Upper lobe of left lung (tissue), 4 donors: ENCODE results near the gene GLI1.
"Not testable (repeated sequence)": the region's sequence is repeated elsewhere in the genome, so short reads cannot be mapped to it uniquely, and the experiment has no call there.

Experiments used
- CTCF ChIP-seq, 6 experiments: fragments of 450-650 bp in 4 of 6; fragments of 200-600 bp in 2 of 6; sonication (generic) in 2 of 6; IDR thresholded peaks; one replicate each; pipeline ENCODE4 v1.5.1; 2016 to 2019; ENCODE audit warnings: antibody characterized with exemption in 6 of 6
- EP300 ChIP-seq, 4 donors: sonication (generic); formaldehyde crosslinking; IDR thresholded peaks; one replicate each; pipeline ENCODE4 v1.5.1; 2017; ENCODE audit warnings: antibody characterized with exemption in 4 of 4, control low read depth in 2 of 4
- POLR2A ChIP-seq, 4 donors: fragments of 450-650 bp; IDR thresholded peaks; one replicate each; pipeline ENCODE4 v1.5.1; 2016 to 2017; ENCODE audit warnings: antibody characterized with exemption in 4 of 4, mild to moderate bottlenecking in 2 of 4
- POLR2AphosphoS5 ChIP-seq, 2 donors: sonication (generic); formaldehyde crosslinking; IDR thresholded peaks; one replicate each; pipeline ENCODE4 v1.5.1; 2017; ENCODE audit warnings: antibody characterized with exemption in 2 of 2

- TF ChIP-seq CTCF, POLR2AphosphoS5, POLR2A, EP300 (IDR thresholded peaks at IDR 0.05): not testable (repeated sequence)
Measured at GRCh38 chr12:57517718-57518117, 58.1 kb downstream of the GLI1 start.
